CD4-positive, alpha-beta memory T cell (primary cell): ENCODE results near the gene INTS2. TPM values are rescaled to one million over a fixed set of nuclear protein-coding genes. Genes with fewer than 3 reads are reported as not detected.
A peak's percentile ranks its signal among the peaks of the same experiment; 100 is the strongest.

Experiments
- CTCF ChIA-PET: fragments of 350-600 bp; sonication (Branson Sonifier 250); formaldehyde crosslinking; loops from one replicate; lab custom pipeline; 2021; ENCODE audit warnings: inconsistent platforms; ENCODE audit not compliant: partially characterized antibody; lab: Charles Lee
- POLR2A ChIA-PET: fragments of 350-600 bp; sonication (Branson Sonifier 250); formaldehyde crosslinking; loops from one replicate; lab custom pipeline; 2021; ENCODE audit not compliant: partially characterized antibody; lab: Charles Lee
- DNase-seq, 5 donors: peaks; one replicate each; pipeline versions ENCODE4 v3.0.0 to v3.0.0-alpha.2; 2020 to 2022; ENCODE audit warnings: mixed read lengths in 1 of 5
- H3K27ac ChIP-seq: one replicate; pipeline ENCODE4 v1.7.0; 2013; ENCODE audit warnings: low read depth, low read length
- H3K27me3 ChIP-seq: 2 replicates; pipeline ENCODE4 v1.7.0; 2013; ENCODE audit warnings: mild to moderate bottlenecking, low read length, moderate library complexity; ENCODE audit not compliant: insufficient read depth
- H3K36me3 ChIP-seq: 2 replicates; pipeline ENCODE4 v1.7.0; 2013; ENCODE audit warnings: mild to moderate bottlenecking, low read length, moderate library complexity; ENCODE audit not compliant: insufficient read depth
- H3K4me1 ChIP-seq: 2 replicates; pipeline ENCODE4 v1.7.0; 2013; ENCODE audit warnings: mild to moderate bottlenecking, low read length, moderate library complexity; ENCODE audit not compliant: insufficient read depth
- H3K4me3 ChIP-seq, 2 donors: one replicate each; pipeline ENCODE4 v1.7.0; 2013; ENCODE audit warnings: low read length in 2 of 2, mild to moderate bottlenecking in 1 of 2
- H3K9me3 ChIP-seq, 2 donors: one replicate each; pipeline ENCODE4 v1.7.0; 2013; ENCODE audit warnings: low read length in 2 of 2, control low read depth in 1 of 2; ENCODE audit not compliant: control insufficient read depth in 1 of 2
- H3K27ac Mint-ChIP-seq, 7 donors: one replicate each; pipeline ENCODE4 v1.8.0; 2020 to 2021; ENCODE audit warnings: mixed read lengths in 7 of 7, mild to moderate bottlenecking in 6 of 7, inconsistent platforms in 3 of 7, moderate library complexity in 3 of 7
- H3K27me3 Mint-ChIP-seq, 2 donors: one replicate each; pipeline ENCODE4 v1.8.0; 2020 to 2021; ENCODE audit warnings: mixed read lengths in 2 of 2
- H3K36me3 Mint-ChIP-seq, 2 donors: one replicate each; pipeline ENCODE4 v1.8.0; 2020 to 2021; ENCODE audit warnings: mixed read lengths in 2 of 2, inconsistent platforms in 1 of 2, mild to moderate bottlenecking in 1 of 2
- H3K4me1 Mint-ChIP-seq, 4 donors: one replicate each; pipeline ENCODE4 v1.8.0; 2020 to 2021; ENCODE audit warnings: mixed read lengths in 4 of 4, mild to moderate bottlenecking in 1 of 4
- H3K4me3 Mint-ChIP-seq, 8 donors: one replicate each; pipeline ENCODE4 v1.8.0; 2020 to 2021; ENCODE audit warnings: mixed read lengths in 8 of 8, mild to moderate bottlenecking in 7 of 8, moderate library complexity in 6 of 8, inconsistent platforms in 3 of 8
- H3K9me3 Mint-ChIP-seq, 8 donors: one replicate each; pipeline ENCODE4 v1.8.0; 2020 to 2021; ENCODE audit warnings: mixed read lengths in 8 of 8, mild to moderate bottlenecking in 5 of 8, inconsistent platforms in 3 of 8, moderate library complexity in 1 of 8
- intact Hi-C: fragments of 100-400 bp; cut with micrococcal nuclease; formaldehyde crosslinking; loops from one replicate; pipeline ENCODE4 v1.15.1; 2023
- polyA plus RNA-seq, 2 donors: library from polyadenylated mRNA; unstranded; fragments of 300-500 nt; fragmentation: Illumina TruSeq; gene quantifications; one replicate each; pipeline ENCODE4 v1.2.3, GENCODE V29; 2021
- total RNA-seq, 2 experiments: library from RNA; stranded (reverse); gene quantifications; one replicate each; pipeline ENCODE4 v1.2.3, GENCODE V29; 2021

INTS2 gene
- total and polyA plus RNA-seq, 4 experiments from 2014 or later, result 3.9 to 18.7 (median 13.2) TPM

GRCh38 chr17:61843435-61843834, 84.3 kb downstream of the INTS2 start:
- Mint-ChIP-seq H3K27ac (no peak overlapping the region), H3K27me3 (no peaks in the 10 kb centered on the region), H3K36me3 (peaks cover 2 to 13% of the 10 kb centered on the region in 2 donors), H3K4me3 (no peak overlapping the region), H3K9me3 (peaks cover 0 to 1% (median 0%) of the 10 kb centered on the region in 8 donors), H3K4me1 (no peaks in the 10 kb centered on the region)
- ChIA-PET POLR2A (no interaction called here), CTCF (interaction anchor here (0.6 kb wide), 1 partner anchor 111 kb away, joined by 3 read pairs; no protein-coding TSS in a partner anchor)
- DNase-seq, result peak in 1 of 5 donors; percentile 17
- Histone ChIP-seq H3K4me3 (no peak overlapping the region), H3K4me1 (no peaks in the 10 kb centered on the region), H3K9me3 (no peaks in the 10 kb centered on the region), H3K27ac (no peak overlapping the region), H3K27me3 (no peaks in the 10 kb centered on the region), H3K36me3 (no peaks in the 10 kb centered on the region)
- intact Hi-C loops, result no loop called here

- Histone ChIP-seq H3K4me3 (no peak overlapping the region), H3K27me3 (no peaks in the 10 kb centered on the region), H3K9me3 (no peaks in the 10 kb centered on the region), H3K27ac (no peak overlapping the region), H3K4me1 (no peaks in the 10 kb centered on the region), H3K36me3 (no peaks in the 10 kb centered on the region)
- intact Hi-C loops, result no loop called here
- CTCF ChIA-PET, result no interaction called here
- Mint-ChIP-seq H3K27ac (no peak overlapping the region), H3K4me1 (no peaks in the 10 kb centered on the region), H3K4me3 (no peak overlapping the region), H3K27me3 (no peaks in the 10 kb centered on the region), H3K9me3 (peaks cover 0 to 1% (median 0%) of the 10 kb centered on the region in 8 donors), H3K36me3 (peaks cover 2 to 13% of the 10 kb centered on the region in 2 donors)
- no peak for DNase-seq
- POLR2A ChIA-PET, result no interaction called here
Observed at GRCh38 chr17:61842899-61843298, 84.9 kb downstream of the INTS2 start.

GRCh38 chr17:61839300-61839786, 88.4 kb downstream of the INTS2 start:
- Histone ChIP-seq H3K27ac (no peak overlapping the region), H3K27me3 (no peaks in the 10 kb centered on the region), H3K36me3 (no peaks in the 10 kb centered on the region), H3K4me1 (no peaks in the 10 kb centered on the region), H3K9me3 (no peaks in the 10 kb centered on the region), H3K4me3 (no peak overlapping the region)
- Mint-ChIP-seq H3K27me3 (no peaks in the 10 kb centered on the region), H3K36me3 (peaks cover 0 to 3% of the 10 kb centered on the region in 2 donors), H3K27ac (no peak overlapping the region), H3K4me1 (no peaks in the 10 kb centered on the region), H3K9me3 (no peaks in the 10 kb centered on the region), H3K4me3 (no peak overlapping the region)
- DNase-seq, result no peak
- POLR2A ChIA-PET, result no interaction called here
- intact Hi-C loops, result no loop called here
- CTCF ChIA-PET, result interaction anchor here (1.6 kb wide), 1 partner anchor 203 kb away, joined by 6 read pairs; no protein-coding TSS in a partner anchor

- ChIA-PET CTCF (interaction anchor here (0.8 to 2.0 kb wide), 9 partner anchors 13 to 429 kb away, joined by 3 to 9 read pairs (median 3); no protein-coding TSS in a partner anchor), POLR2A (no interaction called here)
- intact Hi-C loops, result loop anchor here (1.0 to 2.0 kb wide), 2 partner anchors 425 to 867 kb away; no protein-coding TSS in a partner anchor
- H3K4me1 Mint-ChIP-seq, result no peaks in the 10 kb centered on the region
- Histone ChIP-seq H3K27me3 (no peaks in the 10 kb centered on the region), H3K9me3 (no peaks in the 10 kb centered on the region), H3K4me3 (no peak overlapping the region), H3K27ac (no peak overlapping the region), H3K4me1 (no peaks in the 10 kb centered on the region), H3K36me3 (no peaks in the 10 kb centered on the region)
- no peak overlapping the region for H3K4me3 Mint-ChIP-seq
- H3K9me3 Mint-ChIP-seq, result no peaks in the 10 kb centered on the region
- no peaks in the 10 kb centered on the region for H3K36me3 Mint-ChIP-seq
- H3K27ac Mint-ChIP-seq, result no peak overlapping the region
- H3K27me3 Mint-ChIP-seq, result no peaks in the 10 kb centered on the region
- peak; percentile 28 to 47 (median 37) for DNase-seq
Observed at GRCh38 chr17:61837175-61838051, 90.4 kb downstream of the INTS2 start.

DNA sequence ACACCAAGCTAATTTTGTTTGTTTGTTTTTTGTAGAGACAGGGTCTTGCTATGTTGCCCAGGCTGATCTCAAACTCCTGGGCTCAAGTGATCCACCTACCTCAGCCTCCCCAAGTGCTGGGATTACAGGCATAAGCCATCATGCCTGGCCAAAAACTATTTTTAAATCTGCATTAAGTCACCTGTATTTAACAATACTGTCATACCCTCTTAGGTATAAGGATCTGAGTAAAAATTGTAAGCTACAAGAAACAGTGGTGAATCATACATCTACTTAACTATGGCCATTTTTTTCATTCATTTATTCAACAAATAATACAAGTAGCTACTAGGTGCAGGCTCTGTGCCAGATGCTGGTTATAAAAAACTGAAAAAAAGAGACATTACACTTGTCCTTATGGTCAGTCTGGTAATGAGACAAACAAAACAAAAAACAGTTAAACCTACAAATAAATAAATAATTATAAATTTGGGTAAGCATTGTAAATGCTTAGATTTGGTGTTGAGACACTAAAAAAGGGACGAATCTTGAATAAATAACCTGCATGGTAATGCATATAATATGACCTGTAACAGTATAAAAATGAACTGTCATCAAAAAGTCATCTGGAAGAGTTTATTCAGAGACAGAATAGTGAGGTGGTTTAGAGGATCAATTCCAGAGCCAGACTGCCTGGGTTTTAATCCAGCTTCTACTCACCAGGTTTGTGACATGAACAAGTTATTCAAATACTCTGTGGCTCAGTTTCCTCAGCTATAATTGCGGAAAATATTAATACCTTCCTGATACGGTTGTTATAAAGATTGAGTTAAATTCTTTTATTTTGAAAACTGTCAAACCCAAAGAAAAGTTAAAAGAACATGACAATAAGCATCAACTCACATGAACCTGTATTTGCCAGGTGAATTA, 91.3 kb downstream of the INTS2 start:
- Histone ChIP-seq H3K27ac (no peak overlapping the region), H3K4me3 (no peak overlapping the region), H3K36me3 (no peaks in the 10 kb centered on the region), H3K9me3 (no peaks in the 10 kb centered on the region), H3K4me1 (no peaks in the 10 kb centered on the region), H3K27me3 (no peaks in the 10 kb centered on the region)
- Mint-ChIP-seq H3K9me3 (no peaks in the 10 kb centered on the region), H3K27ac (no peak overlapping the region), H3K27me3 (no peaks in the 10 kb centered on the region), H3K36me3 (no peaks in the 10 kb centered on the region), H3K4me1 (no peaks in the 10 kb centered on the region), H3K4me3 (no peak overlapping the region)
- no peak for DNase-seq
- CTCF ChIA-PET, result interaction anchor here (0.8 to 2.0 kb wide), 10 partner anchors 12 to 428 kb away, joined by 3 to 9 read pairs (median 3); no protein-coding TSS in a partner anchor
- intact Hi-C loops, result loop anchor here (1.0 to 2.0 kb wide), 2 partner anchors 424 to 866 kb away; no protein-coding TSS in a partner anchor
- POLR2A ChIA-PET, result no interaction called here

GRCh38 chr17:61835606-61836005, 92.2 kb downstream of the INTS2 start:
- H3K4me1 Mint-ChIP-seq, result no peaks in the 10 kb centered on the region
- CTCF ChIA-PET, result interaction anchor here (2.0 kb wide), 1 partner anchor 423 kb away, joined by 9 read pairs; no protein-coding TSS in a partner anchor
- H3K27ac ChIP-seq, result no peak overlapping the region
- no peaks in the 10 kb centered on the region for H3K9me3 Mint-ChIP-seq
- intact Hi-C loops, result loop anchor here (2.0 kb wide), 1 partner anchor 865 kb away; no protein-coding TSS in a partner anchor
- no peak overlapping the region for H3K27ac Mint-ChIP-seq
- H3K9me3 ChIP-seq, result no peaks in the 10 kb centered on the region
- no peak for DNase-seq
- no peaks in the 10 kb centered on the region for H3K4me1 ChIP-seq
- POLR2A ChIA-PET, result no interaction called here
- no peaks in the 10 kb centered on the region for H3K36me3 Mint-ChIP-seq
- no peak overlapping the region for H3K4me3 ChIP-seq
- no peaks in the 10 kb centered on the region for H3K27me3 ChIP-seq
- no peak overlapping the region for H3K4me3 Mint-ChIP-seq
- no peaks in the 10 kb centered on the region for H3K36me3 ChIP-seq
- H3K27me3 Mint-ChIP-seq, result no peaks in the 10 kb centered on the region
